GM12875 (cell line): ENCODE measurements around the gene SLK.

ENCODE experiments used
- H3K4me3 ChIP-seq: one replicate; pipeline ENCODE4 v1.5.1; 2011; ENCODE audit warnings: low read depth, low read length, control low read depth
- TF ChIP-seq, protein P1 (sequence below): IDR thresholded peaks from 2 replicates; pipeline ENCODE4 v1.5.1; 2011; ENCODE audit warnings: low read depth, mild to moderate bottlenecking, control low read depth, inconsistent platforms, low read length, moderate library complexity, borderline replicate concordance; ENCODE audit not compliant: insufficient read depth

The SLK gene

DNA sequence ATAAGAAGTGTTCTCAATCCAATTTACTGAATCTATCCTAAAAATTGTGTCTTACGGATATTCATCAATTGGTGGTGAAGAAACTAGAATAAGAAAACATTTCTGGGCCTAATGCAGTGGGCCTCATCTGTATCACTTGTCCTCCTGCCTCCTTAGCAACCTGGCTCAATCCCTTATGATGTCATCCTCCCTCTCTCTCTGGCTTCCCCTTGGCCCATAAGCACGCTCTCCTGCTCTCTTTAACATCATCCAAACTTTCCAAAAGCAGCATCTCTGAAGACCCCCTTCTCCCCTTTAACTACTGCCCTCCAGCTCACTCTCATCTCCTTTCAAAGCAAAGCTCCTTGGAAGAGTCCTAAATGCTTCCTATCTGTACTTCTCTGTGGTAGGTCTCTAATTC, 44.3 kb upstream of the SLK start:
- TF ChIP-seq, protein P1, sequence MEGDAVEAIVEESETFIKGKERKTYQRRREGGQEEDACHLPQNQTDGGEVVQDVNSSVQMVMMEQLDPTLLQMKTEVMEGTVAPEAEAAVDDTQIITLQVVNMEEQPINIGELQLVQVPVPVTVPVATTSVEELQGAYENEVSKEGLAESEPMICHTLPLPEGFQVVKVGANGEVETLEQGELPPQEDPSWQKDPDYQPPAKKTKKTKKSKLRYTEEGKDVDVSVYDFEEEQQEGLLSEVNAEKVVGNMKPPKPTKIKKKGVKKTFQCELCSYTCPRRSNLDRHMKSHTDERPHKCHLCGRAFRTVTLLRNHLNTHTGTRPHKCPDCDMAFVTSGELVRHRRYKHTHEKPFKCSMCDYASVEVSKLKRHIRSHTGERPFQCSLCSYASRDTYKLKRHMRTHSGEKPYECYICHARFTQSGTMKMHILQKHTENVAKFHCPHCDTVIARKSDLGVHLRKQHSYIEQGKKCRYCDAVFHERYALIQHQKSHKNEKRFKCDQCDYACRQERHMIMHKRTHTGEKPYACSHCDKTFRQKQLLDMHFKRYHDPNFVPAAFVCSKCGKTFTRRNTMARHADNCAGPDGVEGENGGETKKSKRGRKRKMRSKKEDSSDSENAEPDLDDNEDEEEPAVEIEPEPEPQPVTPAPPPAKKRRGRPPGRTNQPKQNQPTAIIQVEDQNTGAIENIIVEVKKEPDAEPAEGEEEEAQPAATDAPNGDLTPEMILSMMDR = no peak
- H3K4me3 ChIP-seq = no peak overlapping the region

DNA sequence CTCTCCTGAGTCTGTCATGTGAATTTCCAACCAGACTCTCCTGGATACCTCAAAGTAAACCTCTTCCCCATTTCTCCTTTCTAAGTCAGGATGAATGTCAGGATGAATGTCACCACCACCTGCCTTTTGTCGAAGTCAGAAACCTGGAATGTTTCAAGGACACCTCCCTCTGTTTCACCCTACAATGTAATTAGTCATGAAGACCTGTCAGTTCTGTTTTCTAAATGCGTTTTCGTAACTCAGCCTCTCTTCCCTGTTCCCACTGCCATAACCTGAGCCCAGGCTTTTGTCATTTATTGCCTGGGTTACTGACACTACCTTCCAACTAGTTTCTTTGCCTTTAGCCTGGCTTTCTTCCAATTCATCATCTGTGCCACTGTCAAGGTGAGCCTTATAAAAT, 43.4 kb upstream of the SLK start:
- TF ChIP-seq, protein P1 = no peak
- no peak overlapping the region for H3K4me3 ChIP-seq

DNA sequence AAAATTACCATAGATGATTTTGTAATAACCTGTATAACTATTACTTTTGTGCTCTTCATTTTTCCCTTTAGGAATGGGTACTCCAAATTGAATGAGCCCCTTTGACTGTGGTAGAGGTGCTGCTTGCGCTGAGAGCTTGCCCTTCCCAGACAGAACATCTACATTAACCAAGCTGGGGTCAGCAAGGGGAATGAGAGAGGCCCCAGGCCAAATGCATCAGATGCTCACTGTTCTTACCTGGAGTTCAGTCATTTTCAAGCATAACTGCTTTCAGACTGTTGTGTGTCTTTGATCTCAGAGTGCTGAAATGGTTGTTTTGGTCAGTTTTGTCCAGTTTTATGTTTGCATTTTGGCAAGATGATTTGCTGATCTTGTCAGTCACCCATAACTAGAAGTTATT, 41.3 kb upstream of the SLK start:
- TF ChIP-seq, protein P1 = no peak

DNA sequence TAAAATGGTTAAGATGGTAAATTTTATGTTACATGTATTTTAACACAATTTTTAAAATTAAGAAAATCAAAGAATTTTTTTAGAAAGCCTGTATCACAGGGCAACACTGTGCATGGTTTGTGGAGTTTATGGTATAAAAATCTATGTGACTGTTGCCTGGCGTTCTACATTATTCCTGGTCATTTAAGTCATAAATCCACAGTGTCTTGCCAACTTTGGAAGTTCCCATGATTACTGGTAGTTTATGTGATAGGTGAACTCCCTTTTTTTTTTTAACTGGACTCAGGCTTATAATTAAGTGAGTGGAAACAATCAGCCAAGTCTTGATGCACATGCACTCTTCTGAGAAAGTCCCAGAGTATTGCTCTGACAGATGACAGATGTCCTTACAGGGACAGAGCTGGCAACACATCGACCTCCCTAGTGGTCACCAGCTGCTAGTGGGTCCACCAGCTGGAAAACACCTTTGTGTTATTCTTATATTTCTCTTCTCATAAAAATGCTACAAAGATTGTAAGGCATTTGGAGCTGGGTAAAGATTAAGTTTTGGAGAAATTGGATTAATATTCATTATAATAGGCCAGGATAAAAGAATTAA, 40.1 kb upstream of the SLK start:
- TF ChIP-seq, protein P1 = no peak
- no peak overlapping the region for H3K4me3 ChIP-seq

More for the DNA sequence above, 41.3 kb upstream of the SLK start:
- H3K4me3 ChIP-seq = no peak overlapping the region

DNA sequence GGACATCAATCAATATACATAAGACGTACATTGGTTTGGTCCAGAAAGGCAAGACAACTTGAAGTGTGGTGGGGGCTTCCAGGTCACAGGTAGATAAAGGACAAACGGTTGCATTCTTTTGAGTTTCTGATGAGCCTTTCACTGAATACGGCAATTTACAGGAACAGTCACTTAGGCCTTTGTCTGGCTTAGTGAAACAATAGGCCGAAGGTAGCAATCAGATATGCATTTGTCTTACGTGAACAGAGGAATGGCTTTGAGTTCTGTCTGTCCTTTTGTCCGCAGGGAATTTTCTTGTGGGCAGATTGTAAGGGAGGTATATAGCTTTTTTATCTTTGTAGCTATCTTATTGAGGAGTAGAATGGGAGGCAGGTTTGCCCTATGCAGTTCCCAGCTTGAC, 38.2 kb upstream of the SLK start:
- TF ChIP-seq, protein P1 = no peak
- H3K4me3 ChIP-seq = no peak overlapping the region

DNA sequence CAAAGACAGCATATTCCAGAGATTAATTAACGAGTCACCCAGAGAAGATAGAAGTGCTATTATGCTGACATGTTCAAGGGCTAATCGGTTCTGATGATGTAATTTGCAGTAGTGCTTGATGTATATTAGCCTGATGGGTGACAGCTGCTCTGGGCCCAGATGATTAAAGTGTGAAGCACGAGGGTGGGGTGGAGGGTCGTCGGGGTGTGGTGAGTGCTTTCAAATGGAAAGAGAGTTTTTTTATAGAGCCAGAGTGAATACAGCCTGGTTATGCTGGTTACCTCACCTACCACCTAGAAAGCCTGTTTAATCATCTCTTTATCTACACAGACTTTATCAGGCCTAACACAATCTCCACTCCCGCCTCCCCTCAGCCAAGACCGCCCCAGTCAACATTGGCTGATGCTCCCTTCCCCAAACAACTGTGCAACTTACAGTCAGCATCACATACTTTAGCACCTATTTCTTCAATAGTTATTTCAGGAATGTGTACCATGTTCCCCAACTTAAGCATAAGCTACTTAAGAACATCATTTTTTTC, 37.5 kb upstream of the SLK start:
- H3K4me3 ChIP-seq = no peak overlapping the region
- TF ChIP-seq, protein P1 = no peak

DNA sequence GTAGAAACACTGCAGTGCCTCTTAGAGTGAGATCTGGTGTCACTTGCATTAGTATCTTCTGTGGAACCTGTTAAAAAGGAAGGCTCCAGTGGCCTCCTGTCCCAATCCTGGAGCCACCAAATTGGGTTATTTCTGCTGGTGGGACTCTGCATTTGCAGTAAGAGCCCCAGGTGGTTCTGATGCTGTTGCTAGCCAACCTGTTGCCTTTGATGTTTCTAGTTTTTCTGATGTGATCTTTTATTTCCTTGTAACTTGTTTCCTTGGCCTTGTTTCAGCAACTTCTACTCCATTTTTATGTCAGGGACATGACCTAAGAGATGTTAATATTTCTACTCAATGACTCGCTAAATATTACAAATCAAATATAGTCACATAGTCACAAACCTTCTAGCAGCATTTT, 36.5 kb upstream of the SLK start:
- TF ChIP-seq, protein P1 = no peak
- H3K4me3 ChIP-seq = no peak overlapping the region
